Stimulated activated CD4-positive, alpha-beta T cell treated with anti-CD3 and anti-CD28 coated beads, Interleukin-15, amount 100 ng/mL, for 48 hours (primary cell): ENCODE results near the gene HES2.
A peak's percentile ranks its signal among the peaks of the same experiment; 100 is the strongest.
"Not testable (repeated sequence)": the region's sequence is repeated elsewhere in the genome, so short reads cannot be mapped to it uniquely, and the experiment has no call there.

Source experiments
- DNase-seq, 2 donors: peaks; one replicate each; pipeline ENCODE4 v3.0.0-alpha.2; 2020; ENCODE audit warnings: low read depth in 2 of 2

The HES2 gene

DNA sequence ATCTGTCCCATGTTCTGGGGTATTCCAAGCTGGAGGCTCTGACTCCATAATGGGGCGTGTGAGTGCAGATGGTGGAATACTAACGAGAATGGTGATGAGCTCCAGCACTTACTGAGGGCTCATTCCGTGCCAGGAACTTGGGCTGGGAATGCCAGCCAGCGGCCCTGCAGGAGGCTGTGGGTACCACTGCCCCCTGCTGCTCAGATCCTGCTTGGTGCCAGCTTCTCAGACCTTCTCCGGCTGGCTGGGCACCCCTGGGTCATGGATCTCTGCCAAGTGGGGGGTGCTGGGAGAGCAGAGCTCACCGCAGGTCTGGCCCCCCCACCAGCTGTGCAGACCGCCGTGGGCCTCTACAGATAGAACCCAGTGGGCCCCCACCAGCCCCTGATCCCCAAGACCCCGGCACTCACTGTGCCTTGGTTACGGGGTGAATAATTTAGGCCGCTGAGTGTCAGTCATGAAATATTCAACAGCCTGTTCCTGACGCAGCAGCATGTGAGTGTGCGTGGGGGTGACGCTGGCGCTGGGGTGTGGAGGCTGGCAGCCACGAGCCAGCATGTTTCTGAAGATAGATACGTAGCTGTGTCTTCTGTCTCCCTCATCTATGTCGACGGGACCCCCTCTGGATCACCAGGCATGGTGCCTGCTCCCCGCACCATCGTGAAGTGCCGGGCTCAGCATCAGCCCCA is 17.4 kb upstream of the HES2 start:
- not testable (repeated sequence) for DNase-seq

DNA sequence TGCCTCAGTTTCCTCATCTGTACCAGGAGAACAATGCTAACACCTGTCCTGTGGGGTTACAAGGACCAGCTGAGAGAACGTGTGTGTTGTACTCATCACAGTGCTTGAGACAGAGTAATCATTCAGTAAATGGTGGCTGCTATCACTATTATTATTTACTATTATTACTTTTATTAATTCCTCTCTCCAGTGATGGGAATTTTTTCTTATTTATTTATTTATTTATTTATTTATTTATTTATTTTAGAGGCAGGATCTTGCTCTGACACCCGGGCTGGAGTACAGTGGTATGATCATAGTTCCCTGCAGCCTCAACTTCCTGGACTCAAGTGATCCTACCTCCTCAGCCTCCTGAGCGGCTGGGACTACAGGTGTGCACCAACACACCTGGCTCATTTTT is 16.6 kb upstream of the HES2 start:
- not testable (repeated sequence) for DNase-seq

DNA sequence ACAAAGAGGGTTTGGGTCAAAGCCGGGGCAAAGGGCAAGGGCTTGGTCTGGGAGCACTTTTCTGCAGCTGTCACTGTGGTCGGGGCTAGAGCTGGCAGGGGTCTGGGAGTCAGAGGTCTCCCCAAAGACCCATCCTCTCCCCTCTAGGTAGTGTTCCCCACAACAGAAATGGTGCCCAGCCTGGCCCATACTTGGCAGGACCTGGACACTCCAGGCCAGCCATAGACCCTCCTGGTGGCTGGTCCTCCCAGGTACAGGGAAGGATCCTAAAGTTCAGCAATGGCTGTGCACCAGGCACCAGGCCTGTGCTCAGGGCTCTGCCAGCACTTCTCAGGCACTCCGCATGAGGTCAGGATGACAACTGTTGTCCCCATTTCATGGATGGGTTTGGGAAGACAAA is 15.8 kb upstream of the HES2 start:
- no peak for DNase-seq

DNA sequence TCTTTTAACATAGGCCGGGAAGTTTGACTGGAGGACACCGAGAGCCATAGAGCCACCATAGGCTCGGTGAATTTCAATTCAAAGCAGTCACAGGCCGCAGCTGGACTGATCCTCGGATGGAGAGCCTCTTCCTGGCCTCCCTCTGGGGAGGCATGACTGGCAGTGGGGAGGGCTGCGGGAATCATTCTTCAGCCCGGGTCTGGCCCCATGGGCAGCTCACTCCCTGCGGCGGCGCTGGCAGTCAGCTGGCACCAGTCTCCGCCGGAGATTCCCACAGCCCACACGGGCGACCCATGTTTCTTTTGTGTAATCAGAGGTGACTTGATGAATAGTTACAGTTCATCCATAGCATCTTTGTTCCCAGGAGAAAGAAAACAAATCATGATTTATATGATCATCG is 15.4 kb upstream of the HES2 start:
- DNase-seq = no peak

DNA sequence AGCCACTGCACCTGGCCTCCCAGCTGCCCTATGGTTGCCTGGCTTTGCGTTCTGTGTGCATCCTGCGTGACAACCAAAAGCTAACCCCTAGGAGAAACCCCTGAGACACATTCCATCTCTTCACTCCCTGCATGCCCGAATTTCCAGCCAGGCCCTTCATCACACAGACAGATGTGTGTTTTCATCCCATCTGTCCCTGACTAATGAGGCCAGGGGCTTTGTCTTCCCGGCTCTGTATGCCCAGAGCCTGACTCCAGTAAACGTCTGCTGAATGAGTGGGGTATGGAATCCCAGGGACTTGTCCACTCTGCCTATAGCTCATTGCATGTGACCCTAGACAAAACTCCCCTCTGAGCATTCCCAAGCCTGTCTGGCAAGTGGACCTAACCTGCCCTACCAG is 14.5 kb upstream of the HES2 start:
- DNase-seq = no peak

DNA sequence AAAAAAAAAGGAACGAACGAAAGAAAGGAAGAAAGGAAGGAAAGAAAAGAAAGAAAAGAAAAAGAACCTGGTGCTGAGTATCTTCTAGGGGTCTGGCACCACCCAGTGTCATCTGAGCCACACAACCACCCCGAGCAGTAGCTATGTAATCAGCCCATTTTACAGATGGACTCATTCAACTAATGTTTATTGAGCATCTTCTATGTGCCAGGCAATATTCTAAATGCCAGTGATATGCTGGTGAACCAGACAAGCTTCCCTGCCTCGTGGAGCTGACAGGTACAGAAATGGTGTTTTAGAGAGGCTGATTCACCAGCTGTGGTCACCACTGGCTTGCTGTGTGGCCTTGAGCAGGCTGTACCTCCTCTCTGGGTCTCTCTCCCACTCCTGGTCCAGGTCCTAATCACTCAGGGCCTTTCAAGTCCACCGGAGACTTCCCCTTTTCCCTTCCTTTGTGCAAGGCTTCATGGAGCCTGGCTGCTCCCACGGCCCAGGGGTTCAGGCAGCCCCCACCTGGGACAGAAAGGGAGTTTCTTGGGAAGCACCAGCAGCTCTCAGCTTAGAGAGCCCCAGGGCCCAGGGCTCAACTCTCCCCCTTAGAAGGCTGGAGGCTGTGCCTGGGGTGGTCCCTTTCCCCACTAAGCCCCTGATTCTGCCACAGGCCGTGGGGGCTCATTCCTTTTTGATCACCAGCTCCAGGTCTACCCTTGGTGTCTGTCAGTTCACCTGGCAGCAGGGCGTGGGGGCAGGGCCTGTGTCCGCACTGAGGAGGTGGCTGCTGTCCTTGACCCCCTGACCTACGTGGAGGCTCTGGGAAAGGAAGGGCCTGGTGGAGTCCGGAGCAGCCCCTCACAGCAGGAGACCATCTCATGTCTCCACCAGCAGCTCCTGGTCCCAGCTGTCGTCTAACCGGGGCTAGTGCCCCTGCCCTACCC is 12.2 kb upstream of the HES2 start:
- not testable (repeated sequence) for DNase-seq

DNA sequence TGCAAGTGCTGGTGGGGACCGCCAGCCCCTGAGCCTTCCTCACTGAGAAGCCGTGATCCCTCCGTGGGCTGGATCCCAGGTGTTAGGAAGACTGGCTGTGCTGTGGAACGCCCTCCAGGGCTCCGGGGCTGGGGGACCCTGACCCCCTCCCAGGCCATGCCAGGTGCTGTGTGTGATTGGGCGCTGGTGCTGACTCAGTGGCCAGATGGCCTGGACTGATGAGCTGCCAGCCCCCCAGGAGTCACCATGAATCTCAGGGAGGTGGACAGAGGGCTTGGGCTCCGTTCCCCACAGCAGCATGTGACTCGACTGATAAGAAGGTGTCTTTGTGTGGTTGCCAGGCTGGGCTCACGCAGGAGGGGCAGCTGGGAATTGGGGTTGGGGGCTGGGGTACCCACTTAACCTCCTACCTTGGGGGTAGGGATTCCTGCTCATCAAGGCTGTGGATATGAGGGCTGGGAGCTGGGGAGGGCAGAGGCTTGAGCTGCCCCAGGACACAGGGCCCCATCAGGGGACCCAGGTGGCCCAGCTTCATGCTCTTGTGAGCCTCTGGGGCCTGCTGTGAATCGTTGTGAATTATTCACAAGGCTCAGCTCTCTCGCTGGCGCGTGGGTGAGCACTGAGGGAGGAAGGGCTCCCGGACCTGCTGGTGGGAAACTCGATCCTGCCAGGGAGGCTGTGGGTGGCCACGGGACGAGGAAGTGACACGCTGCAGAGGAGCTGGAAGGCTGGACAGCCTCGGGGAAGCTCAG is 10.1 kb upstream of the HES2 start:
- not testable (repeated sequence) for DNase-seq

DNA sequence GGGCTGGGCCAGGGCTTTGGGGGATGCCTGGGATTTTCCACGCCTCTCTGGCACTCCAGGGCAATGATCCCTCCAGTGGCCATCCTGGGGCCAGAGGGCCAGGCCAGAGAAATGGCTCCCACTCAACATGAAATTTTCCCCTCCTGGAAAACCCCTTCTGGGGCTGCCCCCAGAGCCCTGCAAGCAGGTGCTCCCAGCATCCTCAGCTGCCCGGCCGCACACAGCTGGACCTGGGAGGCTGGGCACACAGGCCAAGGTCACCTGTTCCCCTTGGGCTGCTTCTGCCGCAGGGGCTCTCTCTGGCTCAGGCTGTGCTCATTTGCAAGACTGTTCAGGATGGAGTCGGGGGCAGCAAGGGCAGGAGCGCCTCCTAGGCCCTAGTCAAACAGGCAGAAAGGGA is 8.7 kb upstream of the HES2 start:
- not testable (repeated sequence) for DNase-seq

DNA sequence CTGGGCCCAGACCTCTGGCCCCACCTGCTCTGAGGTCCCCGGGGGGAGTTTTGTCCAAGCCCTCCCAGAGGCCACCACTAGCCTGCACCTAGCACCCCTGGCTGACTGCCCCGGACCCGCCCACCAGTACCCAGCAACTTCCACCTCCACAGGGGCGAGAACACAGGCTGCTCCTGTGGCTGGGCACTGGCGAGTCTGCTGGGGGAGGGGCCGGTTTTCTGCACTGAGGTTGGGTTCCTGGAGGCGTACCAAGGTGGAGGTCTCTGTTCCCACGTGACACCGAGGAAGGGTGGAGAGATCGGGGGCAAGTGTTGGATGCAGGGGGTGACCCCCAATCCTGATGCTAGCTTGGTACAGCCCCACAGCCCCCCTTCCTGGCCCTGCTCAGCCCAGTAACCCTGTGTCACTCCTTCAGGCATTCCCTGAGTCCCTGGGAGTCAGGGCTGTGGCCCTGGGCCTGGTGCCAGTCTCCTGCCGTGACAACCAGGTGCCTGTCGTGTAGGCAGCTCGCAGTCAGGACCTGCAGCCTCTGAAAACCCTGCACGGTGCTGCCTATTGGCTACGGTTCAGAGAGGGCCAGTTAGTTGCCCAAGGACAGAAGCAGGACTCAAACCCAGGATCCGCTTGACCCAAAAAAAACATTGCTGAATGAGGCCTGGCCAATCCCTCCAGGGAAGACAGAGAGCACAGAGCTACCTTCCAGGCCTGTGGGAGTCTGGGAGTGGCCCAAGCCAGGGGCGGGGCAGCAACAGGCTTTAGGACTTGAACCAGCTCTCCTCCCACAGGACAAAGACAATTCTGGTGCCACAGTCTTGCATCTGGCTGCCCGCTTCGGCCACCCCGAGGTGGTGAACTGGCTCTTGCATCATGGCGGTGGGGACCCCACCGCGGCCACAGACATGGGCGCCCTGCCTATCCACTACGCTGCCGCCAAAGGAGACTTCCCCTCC is 8.0 kb upstream of the HES2 start:
- DNase-seq = no peak

DNA sequence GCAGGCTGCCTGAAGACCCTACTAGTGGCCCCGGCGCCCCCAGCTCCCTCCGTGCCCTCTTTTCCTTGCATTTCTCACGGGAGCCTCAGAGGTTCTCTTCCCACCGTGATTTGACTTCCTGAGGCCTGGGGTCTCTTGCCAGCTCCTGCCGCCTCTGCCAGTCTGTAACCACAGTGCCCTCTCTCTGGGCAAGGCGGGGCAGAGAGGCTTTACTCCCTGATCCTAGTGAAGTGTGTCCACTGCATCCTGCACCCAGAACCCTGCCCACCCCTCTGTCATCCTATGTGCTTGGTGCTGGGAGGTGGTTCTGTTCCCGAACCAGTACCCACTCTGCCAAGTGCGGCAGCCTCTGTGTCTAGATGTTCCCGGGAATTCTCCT is 7.2 kb upstream of the HES2 start:
- no peak for DNase-seq

DNA sequence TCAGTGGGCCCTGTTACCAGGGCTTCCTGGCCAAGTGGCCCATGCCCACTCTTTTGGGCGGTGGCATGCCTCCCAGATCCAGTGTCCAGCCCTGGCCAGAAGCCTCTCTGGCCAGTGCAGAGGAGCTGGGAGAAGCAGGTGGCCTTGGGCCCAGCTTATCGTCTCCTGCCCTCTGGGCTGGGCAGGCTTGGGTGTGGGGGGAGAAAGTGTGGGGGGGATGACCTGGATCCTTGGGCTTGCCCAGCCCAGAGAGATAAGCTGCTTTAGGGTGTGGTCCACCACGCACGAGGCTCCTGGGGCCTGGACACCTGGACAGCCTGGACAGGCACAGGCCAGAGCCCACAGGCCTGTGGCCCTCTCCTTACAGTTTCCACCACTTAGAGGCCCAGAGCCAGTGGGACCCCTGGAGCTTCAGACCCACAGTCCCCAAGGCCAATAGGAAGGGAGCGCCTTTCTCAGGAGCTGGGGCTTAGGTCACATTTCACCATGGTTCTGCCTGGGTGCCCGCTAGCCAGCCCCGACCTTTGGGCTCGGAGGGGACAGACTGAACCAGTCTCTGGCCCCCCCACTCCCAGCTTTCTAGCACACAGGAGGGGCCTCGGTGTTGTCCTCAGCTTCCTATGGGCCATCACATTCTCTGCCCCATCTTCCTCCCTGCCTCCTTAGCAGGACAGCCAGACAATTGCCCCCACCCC is 6.7 kb upstream of the HES2 start:
- DNase-seq = no peak

DNA sequence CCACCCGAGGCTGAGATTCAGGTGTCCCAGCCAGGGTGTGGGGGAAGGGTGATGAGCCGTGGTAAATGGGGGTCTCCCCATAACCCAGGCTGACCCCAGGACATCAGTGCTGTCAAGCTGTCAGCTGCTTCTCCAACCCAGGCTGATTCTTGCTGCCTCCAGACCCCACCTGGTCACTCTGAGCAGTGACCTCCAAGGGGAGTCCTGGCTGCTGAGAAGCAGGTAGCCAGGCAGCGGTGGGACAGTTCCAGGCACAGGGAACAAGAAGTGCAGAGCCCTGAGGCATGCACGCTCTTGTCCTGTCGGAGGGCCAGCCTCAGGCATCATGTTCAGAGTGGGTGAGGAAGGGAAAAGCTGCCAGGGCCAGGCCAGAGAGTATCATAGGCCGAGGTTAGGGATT is 5.9 kb upstream of the HES2 start:
- no peak for DNase-seq

DNA sequence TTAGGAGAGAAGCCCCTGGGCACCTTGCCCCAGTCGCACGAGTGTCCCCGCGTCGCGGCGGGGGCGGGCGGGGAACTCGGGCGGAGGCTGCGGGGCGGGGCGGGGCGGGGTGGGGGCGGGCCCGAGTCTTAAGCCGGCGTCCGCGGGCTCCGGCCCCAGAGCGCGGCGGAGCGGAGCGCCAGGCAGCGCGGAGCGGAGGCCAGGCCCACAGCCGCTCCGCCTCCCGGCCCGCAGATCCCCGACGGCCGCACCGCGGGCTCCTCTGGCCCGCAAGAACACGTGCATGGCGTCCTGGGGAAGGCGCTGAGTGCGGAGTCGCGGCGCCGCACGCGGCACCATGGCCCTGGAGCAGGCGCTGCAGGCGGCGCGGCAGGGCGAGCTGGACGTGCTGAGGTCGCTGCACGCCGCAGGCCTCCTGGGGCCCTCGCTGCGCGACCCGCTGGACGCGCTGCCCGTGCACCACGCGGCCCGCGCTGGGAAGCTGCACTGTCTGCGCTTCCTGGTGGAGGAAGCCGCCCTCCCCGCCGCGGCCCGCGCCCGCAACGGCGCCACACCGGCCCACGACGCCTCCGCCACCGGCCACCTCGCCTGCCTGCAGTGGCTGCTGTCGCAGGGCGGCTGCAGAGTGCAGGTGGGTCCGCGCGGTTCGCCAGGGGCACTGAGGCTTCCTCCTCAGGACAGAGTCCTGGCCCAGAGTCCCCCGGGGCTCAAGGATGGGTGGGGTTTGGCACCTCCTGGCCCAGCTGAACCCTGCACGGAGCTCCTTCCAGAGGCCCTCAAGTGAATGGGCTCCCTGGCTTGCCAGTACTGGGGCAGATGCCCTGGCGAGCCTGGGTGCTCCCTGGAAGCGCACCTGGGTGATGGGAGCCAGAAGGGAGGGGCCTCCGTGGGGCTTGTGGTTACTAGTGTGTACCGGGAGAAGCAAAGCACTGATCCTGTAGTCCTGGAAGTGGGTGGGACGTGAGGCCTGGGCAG is 5.2 kb upstream of the HES2 start, which contains the start of gene ESPN:
TSS of gene ESPN (plus strand) at position 158 of the 975 bp plus-strand sequence. CDS start at position 338, 180 bp downstream.
- no peak for DNase-seq

DNA sequence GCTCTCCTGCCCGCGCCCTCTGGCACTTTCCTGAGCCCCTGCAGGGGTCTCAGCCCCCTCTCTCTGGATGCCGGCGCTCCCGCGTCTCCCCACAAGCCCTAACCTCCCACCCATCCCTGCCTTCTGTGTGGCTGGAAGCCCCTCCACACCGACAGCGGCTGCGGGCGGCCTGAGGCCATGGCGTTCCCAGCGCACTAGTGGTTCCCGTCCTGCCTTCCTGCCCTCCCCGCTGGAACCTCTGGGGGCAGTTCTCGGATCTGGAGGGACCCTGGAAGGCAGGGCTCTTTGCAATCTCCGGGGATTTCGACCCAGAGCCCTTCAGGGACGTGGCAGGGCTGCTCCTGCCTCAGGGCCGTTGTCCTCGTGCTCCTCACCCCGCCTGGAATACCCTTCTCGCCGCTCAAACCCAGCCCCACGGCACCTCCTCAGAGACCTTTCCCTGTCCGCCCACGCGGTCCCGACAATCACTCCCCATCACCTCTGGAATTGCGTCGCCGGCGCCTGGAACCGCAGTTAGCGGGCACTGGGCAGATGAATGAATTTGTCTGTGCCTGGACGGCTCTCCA is 4.4 kb upstream of the HES2 start:
- DNase-seq = no peak

DNA sequence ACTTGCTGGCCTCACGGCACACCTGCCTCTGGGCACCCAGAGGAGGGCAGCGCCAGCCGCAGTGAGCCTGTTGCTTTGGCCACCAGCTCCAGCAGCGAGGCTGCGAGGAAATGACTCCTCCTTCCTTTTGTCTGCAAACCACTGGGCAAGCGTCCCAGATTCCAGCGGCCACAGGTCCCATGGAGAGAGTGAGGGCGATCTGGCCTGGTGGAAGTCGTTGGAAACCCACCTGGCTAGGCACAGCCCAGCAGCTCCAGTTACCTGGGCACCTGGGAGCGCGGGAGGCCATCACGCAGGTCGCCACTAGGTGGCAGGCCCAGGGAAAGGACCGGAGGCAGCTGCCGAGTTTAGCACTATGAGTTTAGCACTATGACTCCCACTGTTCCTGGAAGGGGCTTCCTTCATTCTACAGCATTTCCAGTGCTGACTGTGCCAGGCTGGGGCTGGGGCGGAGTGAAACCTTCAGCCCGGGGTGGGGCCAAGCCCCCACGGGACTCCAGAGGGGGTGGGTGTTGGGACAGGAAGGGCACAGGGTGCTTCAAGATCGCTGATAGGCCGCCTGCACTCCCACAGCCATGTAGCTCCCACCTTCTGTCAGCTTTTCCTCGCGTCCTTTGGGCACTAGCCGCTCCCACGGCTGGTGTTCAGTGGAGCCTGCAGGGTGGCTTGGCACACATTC is 3.7 kb upstream of the HES2 start:
- DNase-seq = peak; percentile 45 to 68

DNA sequence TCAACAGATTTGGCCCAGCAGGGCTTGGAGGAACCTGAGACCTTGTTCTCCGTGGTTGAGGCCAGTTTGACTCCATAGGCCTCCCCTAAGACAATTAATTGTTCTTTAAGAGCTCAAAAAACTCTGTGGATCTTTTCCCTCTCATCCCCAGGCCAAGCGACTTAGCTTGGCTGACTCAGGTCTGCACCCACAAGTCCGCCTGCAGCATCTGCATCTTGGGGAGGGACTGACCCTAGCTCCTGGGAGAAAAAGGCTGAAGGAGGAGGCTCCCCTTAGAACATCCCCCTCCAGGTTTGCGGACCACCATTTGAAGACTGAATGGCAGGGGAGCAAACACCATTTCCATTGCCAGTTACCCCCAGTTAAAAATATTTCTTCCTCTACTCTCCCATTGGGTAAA is 1.5 kb upstream of the HES2 start:
- DNase-seq = no peak

DNA sequence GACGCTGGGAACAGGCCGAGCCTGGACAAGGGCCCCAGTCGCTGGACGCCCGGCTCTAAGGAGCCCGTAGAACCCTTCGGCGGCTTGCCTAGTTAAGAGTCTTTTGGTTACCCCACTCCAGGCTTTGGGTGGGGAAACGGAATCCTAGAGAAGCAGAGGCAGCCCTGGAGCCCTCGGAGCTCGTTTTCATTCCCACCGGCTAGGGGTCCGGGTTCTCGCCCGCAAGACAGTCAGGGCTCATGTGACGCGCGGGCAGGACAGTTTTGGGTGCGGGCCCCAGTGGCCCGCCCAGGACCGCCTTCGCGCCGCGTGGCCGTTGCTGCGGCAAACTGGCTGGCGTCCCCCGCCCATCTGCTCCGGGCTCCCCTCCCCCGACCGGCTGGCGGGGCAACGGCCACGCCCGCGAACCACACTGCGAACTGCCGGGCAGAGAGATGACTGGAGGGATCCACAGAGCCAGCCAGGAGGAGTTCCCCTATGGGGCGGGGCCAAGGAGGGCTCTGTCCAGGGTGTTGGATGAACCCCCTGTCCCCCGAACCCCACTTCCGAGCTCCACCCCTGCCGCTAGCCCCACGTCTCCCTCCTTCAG is 829 bp upstream of the HES2 start:
- no peak for DNase-seq

DNA sequence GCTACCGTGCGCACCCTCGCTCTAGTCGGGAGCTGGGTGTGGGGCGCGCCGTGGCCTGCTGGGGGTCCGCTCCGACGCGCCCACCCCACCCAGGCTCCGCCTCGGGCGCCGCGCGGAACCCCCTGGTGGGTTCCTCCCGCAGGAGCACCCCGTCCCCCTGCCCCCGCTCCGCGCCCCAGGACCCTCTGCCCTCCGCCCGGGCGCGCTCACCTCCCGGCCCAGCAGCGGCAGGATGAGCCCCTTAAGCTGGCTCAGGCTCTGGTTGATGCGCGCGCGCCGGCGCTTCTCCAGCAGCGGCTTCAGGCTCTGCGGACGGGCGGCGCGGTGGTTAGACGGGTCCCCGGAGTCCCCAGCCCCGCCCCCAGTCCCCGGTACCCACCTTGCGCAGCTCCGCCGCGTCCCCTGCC is 319 bp downstream of the HES2 start:
- no peak for DNase-seq
